IMR-90 (cell line): ENCODE results near the gene CTSF.

Experiments used
- CEBPB ChIP-seq: IDR thresholded peaks from 2 replicates; pipeline ENCODE4 v1.6.1; 2012; ENCODE audit warnings: low read depth, low read length, improper control_type of control experiment
- CHD1 ChIP-seq: IDR thresholded peaks from 2 replicates; pipeline ENCODE4 v1.6.1; 2012; ENCODE audit warnings: low read depth, low read length, improper control_type of control experiment
- CTCF ChIP-seq: conservative IDR thresholded peaks from 2 replicates; pipeline ENCODE4 v1.5.1; 2012; ENCODE audit warnings: mild to moderate bottlenecking, low read depth, low read length, improper control_type of control experiment
- FOS ChIP-seq: fragments of 150-350 bp; IDR thresholded peaks from 2 replicates; pipeline ENCODE4 v1.6.1; 2016; ENCODE audit warnings: low read depth, low read length
- MAFK ChIP-seq: IDR thresholded peaks from 2 replicates; pipeline ENCODE4 v1.6.1; 2012; ENCODE audit warnings: low read depth, low read length, improper control_type of control experiment
- MAZ ChIP-seq: IDR thresholded peaks from 2 replicates; pipeline ENCODE4 v1.6.1; 2012; ENCODE audit warnings: low read depth, mild to moderate bottlenecking, low read length, improper control_type of control experiment, moderate library complexity, borderline replicate concordance
- MXI1 ChIP-seq: IDR thresholded peaks from 2 replicates; pipeline ENCODE4 v1.6.1; 2012; ENCODE audit warnings: low read depth, mild to moderate bottlenecking, low read length, moderate library complexity, borderline replicate concordance
- NFE2L2 ChIP-seq: fragments of 150-350 bp; IDR thresholded peaks from 2 replicates; pipeline ENCODE4 v1.6.1; 2016; ENCODE audit warnings: low read depth, mild to moderate bottlenecking, low read length
- POLR2A ChIP-seq: IDR thresholded peaks from 2 replicates; pipeline ENCODE4 v1.6.1; 2012; ENCODE audit warnings: mild to moderate bottlenecking, low read depth, low read length
- RAD21 ChIP-seq: IDR thresholded peaks from 2 replicates; pipeline ENCODE4 v1.6.1; 2012; ENCODE audit warnings: low read length, improper control_type of control experiment
- RCOR1 ChIP-seq: IDR thresholded peaks from 2 replicates; pipeline ENCODE4 v1.6.1; 2012; ENCODE audit warnings: mild to moderate bottlenecking, low read length, improper control_type of control experiment; ENCODE audit not compliant: insufficient replicate concordance
- RFX5 ChIP-seq: IDR thresholded peaks from 2 replicates; pipeline ENCODE4 v1.8.0; 2012; ENCODE audit warnings: low read depth, mild to moderate bottlenecking, low read length, moderate library complexity
- SMC3 ChIP-seq: fragments of 150-350 bp; IDR thresholded peaks from 2 replicates; pipeline ENCODE4 v1.6.1; 2016; ENCODE audit warnings: low read depth, mild to moderate bottlenecking, antibody characterized with exemption, low read length, moderate library complexity
- TF ChIP-seq, protein P1 (sequence below): fragments of 150-350 bp; IDR thresholded peaks from 2 replicates; pipeline ENCODE4 v1.6.1; 2017; ENCODE audit warnings: mild to moderate bottlenecking, antibody characterized with exemption, low read length, low read depth

GRCh38 chr11:66550887-66551286 is 17.5 kb downstream of the CTSF start:
- TF ChIP-seq CTCF (no peak), MXI1 (no peak), CEBPB (no peak), POLR2A (no peak), SMC3 (no peak), MAZ (no peak), RCOR1 (no peak), RAD21 (no peak), RFX5 (no peak), FOS (no peak), MAFK (no peak), CHD1 (no peak), NFE2L2 (no peak)
- TF ChIP-seq, protein P1, sequence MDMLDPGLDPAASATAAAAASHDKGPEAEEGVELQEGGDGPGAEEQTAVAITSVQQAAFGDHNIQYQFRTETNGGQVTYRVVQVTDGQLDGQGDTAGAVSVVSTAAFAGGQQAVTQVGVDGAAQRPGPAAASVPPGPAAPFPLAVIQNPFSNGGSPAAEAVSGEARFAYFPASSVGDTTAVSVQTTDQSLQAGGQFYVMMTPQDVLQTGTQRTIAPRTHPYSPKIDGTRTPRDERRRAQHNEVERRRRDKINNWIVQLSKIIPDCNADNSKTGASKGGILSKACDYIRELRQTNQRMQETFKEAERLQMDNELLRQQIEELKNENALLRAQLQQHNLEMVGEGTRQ: no peak
